GM12878 (cell line): Measurements from ENCODE around the gene PTCD1. TPM values are rescaled to one million over a fixed set of nuclear protein-coding genes. Genes with fewer than 3 reads are reported as not detected.

Source experiments
- BCLAF1 ChIP-seq: fragments of 450-650 bp; IDR thresholded peaks from 2 replicates; pipeline ENCODE4 v1.6.1; 2017; ENCODE audit warnings: antibody characterized with exemption, mild to moderate bottlenecking, moderate library complexity
- BMI1 ChIP-seq: fragments of 450-650 bp; IDR thresholded peaks from 2 replicates; pipeline ENCODE4 v1.6.1; 2016; ENCODE audit warnings: mild to moderate bottlenecking, moderate library complexity, borderline replicate concordance
- BRCA1 ChIP-seq: IDR thresholded peaks from 2 replicates; pipeline ENCODE4 v1.6.1; 2011; ENCODE audit warnings: low read depth, low read length, improper control_type of control experiment
- EGR1 ChIP-seq, 2 experiments: IDR thresholded peaks; 1 replicate in 1 of 2; 2 replicates in 1 of 2; pipeline ENCODE4 v1.6.1; 2011 to 2012; ENCODE audit warnings: low read depth in 2 of 2, low read length in 2 of 2, borderline replicate concordance in 1 of 2, mild to moderate bottlenecking in 1 of 2, moderate library complexity in 1 of 2
- ESRRA ChIP-seq: IDR thresholded peaks from 2 replicates; pipeline ENCODE4 v1.6.1; 2012; ENCODE audit warnings: mild to moderate bottlenecking, low read length, improper control_type of control experiment
- LARP7 ChIP-seq: fragments of 450-650 bp; IDR thresholded peaks from 2 replicates; pipeline ENCODE4 v1.6.1; 2017; ENCODE audit warnings: mild to moderate bottlenecking
- MEF2B ChIP-seq: fragments of 450-650 bp; IDR thresholded peaks from 2 replicates; pipeline ENCODE4 v1.6.1; 2018; ENCODE audit warnings: mild to moderate bottlenecking, moderate library complexity; ENCODE audit not compliant: partially characterized antibody, poor library complexity, severe bottlenecking
- PKNOX1 ChIP-seq: fragments of 450-650 bp; IDR thresholded peaks from 2 replicates; pipeline ENCODE4 v1.6.1; 2016; ENCODE audit warnings: mild to moderate bottlenecking
- POLR2AphosphoS5 ChIP-seq: IDR thresholded peaks from 2 replicates; pipeline ENCODE4 v1.6.1; 2011; ENCODE audit warnings: mild to moderate bottlenecking, low read length, inconsistent platforms
- REST ChIP-seq: IDR thresholded peaks from 2 replicates; pipeline ENCODE4 v1.6.1; 2012; ENCODE audit warnings: mild to moderate bottlenecking, low read depth, low read length
- SIX5 ChIP-seq: IDR thresholded peaks from 2 replicates; pipeline ENCODE4 v1.6.1; 2011; ENCODE audit warnings: mild to moderate bottlenecking, low read depth, low read length, moderate library complexity; ENCODE audit not compliant: severe bottlenecking
- SMAD1 ChIP-seq: fragments of 450-650 bp; IDR thresholded peaks from 2 replicates; pipeline ENCODE4 v1.6.1; 2018; ENCODE audit warnings: mild to moderate bottlenecking, low read depth; ENCODE audit not compliant: partially characterized antibody
- SMC3 ChIP-seq: IDR thresholded peaks from 2 replicates; pipeline ENCODE4 v1.6.1; 2011; ENCODE audit warnings: low read length, improper control_type of control experiment, borderline replicate concordance
- SP1 ChIP-seq: IDR thresholded peaks from one replicate; pipeline ENCODE4 v1.6.1; 2011; ENCODE audit warnings: low read depth, low read length
- WRNIP1 ChIP-seq: IDR thresholded peaks from 2 replicates; pipeline ENCODE4 v1.6.1; 2011; ENCODE audit warnings: low read depth, low read length, improper control_type of control experiment, borderline replicate concordance
- ZBED1 ChIP-seq: IDR thresholded peaks from 2 replicates; pipeline ENCODE4 v1.6.1; 2016; ENCODE audit warnings: borderline replicate concordance
- ZNF622 ChIP-seq: fragments of 450-650 bp; IDR thresholded peaks from 2 replicates; pipeline ENCODE4 v1.6.1; 2017; ENCODE audit warnings: mild to moderate bottlenecking, inconsistent platforms
- ZNF687 ChIP-seq: fragments of 450-650 bp; IDR thresholded peaks from 2 replicates; pipeline ENCODE4 v1.6.1; 2017; ENCODE audit warnings: mild to moderate bottlenecking, moderate library complexity
- polyA plus RNA-seq, 11 experiments: library from polyadenylated mRNA; depleted of rRNA in 4 of 11; unstranded in 6 of 11; stranded (reverse) in 5 of 11; fragments of >200 nt; fragmentation: Nextera tagmentation in 4 of 11; fragmentation: Illumina TruSeq in 1 of 11; extraction: Ambion mirVana in 4 of 11; extraction: Trizol in 1 of 11; gene quantifications; 1 replicate in 1 of 11; 2 replicates in 10 of 11; pipeline versions ENCODE4 v1.2.1 to v1.2.3, GENCODE V29; 2011 to 2016; ENCODE audit warnings: inconsistent platforms in 2 of 11, missing spikeins in 2 of 11, low read depth in 1 of 11
- total RNA-seq, 4 experiments: library from RNA; depleted of rRNA in 3 of 4; stranded (reverse); fragments of >200 nt in 3 of 4; fragmentation: Illumina TruSeq in 1 of 4; extraction: Trizol in 1 of 4; gene quantifications; 2 replicates each; pipeline versions ENCODE4 v1.2.1 to v1.2.3, GENCODE V29; 2013 to 2021

PTCD1 gene
- total and polyA plus RNA-seq, 10 of the 15 experiments (the other 5 are each of a cell fraction or from before 2014, with no cell fraction given): 0.26 to 9.7 (median 5.0) TPM

- TF ChIP-seq WRNIP1: no peak
- TF ChIP-seq ZNF622: no peak
- TF ChIP-seq SMAD1: no peak
- TF ChIP-seq BRCA1: no peak
- no peak for TF ChIP-seq ZBED1
- no peak for TF ChIP-seq SMC3
- TF ChIP-seq EGR1 (IDR thresholded peaks at IDR 0.05; ENCODE audit: borderline replicate concordance in 1 of 2, low read depth in 2 of 2, low read length in 2 of 2): peak; percentile 42 to 45; a peak in 2 of 3 replicates
- no peak for TF ChIP-seq BCLAF1
- no peak for TF ChIP-seq ESRRA
- peak; percentile 76; the same call in 1 of the 2 replicates for TF ChIP-seq POLR2AphosphoS5
- no peak for TF ChIP-seq REST
- no peak for TF ChIP-seq PKNOX1
- TF ChIP-seq BMI1: no peak
- peak; percentile 52 for TF ChIP-seq SP1
- peak; percentile 62 for TF ChIP-seq SIX5
- TF ChIP-seq LARP7: peak; percentile 94
- no peak for TF ChIP-seq MEF2B
- TF ChIP-seq ZNF687: peak; percentile 84
Observed at GRCh38 chr7:99438573-99439480, at the start of gene PTCD1, which contains the start of gene CPSF4 (continued).
